CD4-positive, alpha-beta T cell treated with Interleukin-1 beta for 1 hour (primary cell): Measurements from ENCODE around the gene WIPF3.
A peak's percentile ranks its signal among the peaks of the same experiment; 100 is the strongest.
"Not testable (repeated sequence)": the region's sequence is repeated elsewhere in the genome, so short reads cannot be mapped to it uniquely, and the experiment has no call there.

Experiments used
- DNase-seq, 2 donors: peaks; one replicate each; pipeline ENCODE4 v3.0.0-alpha.2; 2020 to 2022

The WIPF3 gene

DNA sequence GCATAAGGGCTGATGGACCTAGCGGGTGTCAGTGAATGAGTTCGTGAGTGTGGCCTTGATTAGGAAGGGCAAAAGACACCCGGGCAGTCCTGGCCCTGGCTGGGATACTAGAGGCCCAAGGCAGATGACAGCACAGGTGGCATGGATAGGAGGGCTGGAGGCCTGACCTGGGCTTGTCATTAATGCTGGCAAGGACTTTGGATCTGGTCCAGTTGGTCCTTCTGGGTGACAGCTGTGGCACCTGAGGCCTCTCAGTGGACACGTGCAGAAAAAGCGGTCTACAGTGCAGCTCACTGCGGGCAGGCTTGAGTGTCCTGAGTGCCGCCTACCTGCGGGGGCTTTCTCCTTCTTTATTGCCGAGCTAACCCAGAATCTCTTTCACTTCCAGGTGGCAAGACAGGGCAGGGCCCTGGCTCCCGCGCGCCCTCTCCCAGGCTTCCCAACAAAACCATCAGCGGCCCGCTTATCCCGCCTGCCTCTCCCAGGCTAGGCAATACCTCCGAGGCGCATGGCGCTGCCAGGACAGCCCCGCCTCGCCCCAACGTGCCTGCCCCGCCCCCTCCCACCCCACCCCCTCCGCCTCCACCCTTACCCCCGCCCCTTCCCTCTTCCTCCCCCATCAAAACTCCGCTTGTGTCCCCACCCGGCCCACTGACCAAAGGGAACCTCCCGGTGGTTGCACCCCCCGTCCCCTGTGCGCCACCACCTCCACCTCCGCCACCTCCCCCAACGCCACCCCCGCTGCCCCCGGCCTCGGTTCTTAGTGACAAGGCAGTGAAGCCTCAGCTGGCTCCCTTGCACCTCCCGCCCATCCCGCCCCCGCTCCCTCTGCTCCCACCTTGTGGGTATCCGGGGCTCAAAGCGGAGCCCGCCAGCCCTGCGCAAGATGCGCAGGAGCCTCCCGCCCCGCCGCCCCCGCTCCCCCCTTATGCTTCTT is 77.4 kb downstream of the WIPF3 start:
- DNase-seq: no peak

DNA sequence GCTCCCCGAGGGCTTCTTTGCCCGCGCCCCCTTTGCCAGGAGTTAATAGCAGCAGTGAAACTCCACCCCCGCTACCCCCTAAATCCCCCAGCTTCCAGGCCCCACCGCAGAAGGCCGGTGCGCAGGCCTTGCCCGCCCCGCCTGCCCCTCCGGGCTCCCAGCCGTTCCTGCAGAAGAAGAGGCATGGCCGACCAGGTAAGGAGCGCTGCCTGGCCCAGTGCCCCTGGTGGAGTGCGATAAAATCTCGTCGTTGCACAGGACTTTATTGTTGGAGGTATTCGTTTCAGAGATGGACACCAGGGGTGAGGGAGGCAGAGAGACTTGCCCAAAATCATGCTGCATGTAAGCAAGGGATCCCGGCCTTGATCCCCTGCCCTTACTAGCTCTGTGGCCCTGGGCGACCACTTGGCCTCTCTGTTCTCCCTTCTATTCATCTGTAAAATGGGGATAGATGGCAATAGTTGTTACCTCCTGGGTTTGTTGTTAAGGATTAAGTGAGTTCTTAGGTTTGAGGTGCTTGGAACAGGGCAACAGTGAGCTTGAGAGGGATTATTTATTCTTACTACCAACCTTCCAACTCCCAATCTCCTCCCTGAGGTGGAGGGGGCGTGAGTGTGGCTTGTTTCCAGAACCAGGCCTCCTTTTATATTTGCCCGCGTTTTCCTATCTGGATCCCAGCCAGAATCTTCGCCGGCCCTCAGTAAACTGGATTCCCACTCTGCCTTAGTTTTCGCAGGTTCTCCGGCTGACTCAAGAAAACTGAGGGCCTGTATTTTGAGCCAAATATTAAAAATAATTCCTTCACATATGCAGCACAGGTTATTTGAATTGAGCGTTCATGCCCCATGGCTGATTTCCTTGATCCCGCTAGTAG is 78.3 kb downstream of the WIPF3 start:
- peak in 1 of 2 donors; percentile 6 for DNase-seq

DNA sequence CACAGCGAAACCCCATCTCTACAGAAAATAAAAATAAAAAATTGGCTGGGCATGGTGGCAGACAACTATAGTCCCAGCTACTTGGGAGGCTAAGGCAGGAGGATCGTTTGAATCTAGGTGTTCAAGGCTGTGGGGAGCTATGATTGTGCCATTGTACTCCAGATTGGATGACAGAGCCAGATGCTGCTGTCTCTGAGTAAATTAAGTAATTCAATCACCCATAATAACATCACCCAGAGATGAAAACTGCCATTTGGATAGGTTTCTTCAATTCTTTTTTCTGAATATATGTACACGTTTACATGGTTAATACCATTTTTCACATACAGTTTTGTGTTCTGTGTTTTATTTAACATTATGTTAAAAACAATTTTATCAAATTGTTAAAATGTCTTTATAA is 79.3 kb downstream of the WIPF3 start:
- DNase-seq: no peak

DNA sequence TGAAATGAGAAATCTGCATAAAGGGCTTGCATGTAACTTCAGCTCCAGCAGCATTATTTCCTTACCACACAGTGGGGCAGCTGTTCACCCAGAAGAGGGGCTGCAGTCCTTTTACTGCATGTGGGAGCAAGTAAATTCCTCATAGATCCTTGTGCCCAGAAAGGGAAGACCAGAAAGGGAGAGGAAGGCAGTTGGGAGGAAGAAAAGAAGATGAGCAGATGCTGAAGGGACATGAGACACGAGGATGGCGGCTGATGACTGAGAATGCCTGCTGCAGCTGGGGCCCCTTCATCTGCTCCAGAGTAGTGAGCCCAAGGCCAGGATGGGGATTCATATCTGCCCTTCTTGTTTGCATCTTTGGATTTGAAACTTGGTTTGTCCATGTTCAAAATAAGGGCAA is 80.5 kb downstream of the WIPF3 start:
- no peak for DNase-seq

DNA sequence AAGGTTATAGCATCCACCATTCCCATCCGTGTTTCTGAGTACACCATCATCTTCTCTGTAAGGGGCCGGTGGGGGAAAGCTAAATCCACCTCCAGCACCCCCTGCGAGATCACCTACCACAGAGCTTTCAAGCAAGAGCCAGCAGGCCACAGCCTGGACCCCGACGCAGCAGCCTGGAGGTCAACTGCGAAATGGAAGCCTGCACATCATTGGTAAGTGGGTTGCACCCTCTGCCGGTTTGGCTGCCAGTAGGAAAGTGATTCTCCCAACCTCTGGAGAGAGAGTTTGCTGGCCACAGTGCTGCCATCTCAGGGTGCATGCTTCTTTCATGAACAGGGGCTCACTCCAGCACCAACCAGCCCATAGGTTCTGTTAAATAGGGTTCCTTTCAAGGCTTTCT is 81.7 kb downstream of the WIPF3 start:
- no peak for DNase-seq

DNA sequence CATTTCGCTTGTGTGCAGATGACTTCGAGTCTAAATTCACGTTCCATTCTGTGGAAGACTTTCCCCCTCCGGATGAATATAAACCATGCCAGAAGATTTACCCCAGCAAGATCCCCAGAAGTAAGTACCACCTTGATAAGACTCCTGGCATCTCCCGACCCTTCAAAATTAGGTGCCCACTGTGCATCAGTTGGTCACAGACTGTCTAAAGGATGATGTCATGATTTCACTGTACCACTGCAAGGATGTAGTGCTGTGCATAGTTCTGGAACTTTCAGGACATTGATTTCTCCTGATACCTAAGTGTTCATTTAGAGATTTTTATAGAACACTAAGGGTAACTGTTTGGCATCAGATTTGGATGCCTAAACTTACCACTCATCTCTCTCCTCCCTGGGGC is 83.0 kb downstream of the WIPF3 start:
- no peak for DNase-seq

DNA sequence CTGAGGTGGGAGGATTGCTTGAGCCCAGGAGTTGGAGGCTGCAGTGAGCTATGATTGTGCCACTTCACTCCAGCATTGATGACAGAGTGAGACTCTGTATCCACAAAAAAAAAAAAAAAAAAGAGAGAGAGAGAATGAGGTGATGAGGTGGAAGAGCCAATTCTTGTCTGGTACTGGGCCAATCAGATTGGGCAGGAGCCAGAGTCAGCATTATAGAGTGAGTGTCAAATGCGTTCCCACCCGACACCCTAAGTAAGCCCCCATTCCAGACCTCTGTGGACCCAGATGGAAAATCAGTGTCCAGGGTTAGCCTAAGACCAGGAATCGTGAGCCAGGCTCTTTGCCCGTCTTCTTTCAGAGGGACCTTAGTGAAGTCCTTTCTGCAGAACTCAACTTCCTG is 83.9 kb downstream of the WIPF3 start:
- DNase-seq: no peak

DNA sequence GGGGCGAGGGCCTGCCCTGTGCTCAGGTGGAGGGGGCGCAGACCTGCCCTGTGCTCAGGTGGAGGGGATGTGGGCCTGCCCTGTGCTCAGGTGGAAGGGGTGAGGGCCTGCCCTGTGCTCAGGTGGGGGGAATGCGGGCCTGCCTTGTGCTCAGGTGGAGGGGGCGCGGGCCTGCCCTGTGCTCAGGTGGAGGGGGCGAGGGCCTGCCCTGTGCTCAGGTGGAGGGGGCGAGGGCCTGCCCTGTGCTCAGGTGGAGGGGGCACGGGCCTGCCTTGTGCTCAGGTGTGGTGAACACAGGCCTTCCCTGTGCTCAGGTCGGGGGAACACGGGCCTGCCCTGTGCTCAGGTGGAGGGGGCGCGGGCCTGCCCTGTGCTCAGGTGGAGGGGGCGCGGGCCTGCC is 84.5 kb downstream of the WIPF3 start:
- not testable (repeated sequence) for DNase-seq

DNA sequence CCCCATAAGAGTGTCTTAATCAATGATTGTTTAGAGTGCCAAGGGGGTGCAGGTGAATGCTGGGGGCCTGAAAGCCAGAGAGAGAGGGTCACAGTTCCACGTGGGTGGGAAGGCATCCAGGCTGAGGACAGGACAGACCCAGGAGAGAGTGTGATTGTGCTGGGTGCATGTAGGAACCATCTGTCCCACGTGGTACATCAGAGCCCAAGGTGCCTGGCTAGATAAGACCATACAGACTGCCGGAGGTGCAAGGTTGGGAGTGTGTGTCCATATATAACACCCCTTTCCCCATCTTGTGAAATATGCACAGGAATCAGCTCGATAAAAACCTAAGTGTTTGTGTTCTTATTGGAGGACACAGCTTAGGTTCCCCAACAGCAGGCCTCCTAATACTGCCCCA is 85.5 kb downstream of the WIPF3 start:
- no peak for DNase-seq

DNA sequence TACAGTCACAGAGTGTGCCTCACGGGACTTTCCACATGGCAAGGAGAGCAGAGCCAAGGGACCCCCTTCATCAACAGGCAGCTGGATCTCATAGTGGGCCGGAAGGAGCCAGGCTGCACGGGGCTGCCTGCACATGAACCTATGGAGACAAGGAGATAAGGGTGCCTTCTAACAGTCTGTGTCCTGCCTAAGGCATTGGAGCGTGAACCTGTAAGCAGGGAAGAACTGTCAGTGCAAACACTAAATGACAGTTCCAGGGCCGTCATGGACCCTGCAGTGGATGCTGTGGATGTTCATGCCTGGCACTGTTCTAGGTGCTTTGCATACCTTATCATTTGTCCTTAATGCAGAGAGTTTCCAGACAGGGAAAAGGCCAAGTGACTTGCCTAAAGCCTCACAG is 85.9 kb downstream of the WIPF3 start:
- DNase-seq: no peak

DNA sequence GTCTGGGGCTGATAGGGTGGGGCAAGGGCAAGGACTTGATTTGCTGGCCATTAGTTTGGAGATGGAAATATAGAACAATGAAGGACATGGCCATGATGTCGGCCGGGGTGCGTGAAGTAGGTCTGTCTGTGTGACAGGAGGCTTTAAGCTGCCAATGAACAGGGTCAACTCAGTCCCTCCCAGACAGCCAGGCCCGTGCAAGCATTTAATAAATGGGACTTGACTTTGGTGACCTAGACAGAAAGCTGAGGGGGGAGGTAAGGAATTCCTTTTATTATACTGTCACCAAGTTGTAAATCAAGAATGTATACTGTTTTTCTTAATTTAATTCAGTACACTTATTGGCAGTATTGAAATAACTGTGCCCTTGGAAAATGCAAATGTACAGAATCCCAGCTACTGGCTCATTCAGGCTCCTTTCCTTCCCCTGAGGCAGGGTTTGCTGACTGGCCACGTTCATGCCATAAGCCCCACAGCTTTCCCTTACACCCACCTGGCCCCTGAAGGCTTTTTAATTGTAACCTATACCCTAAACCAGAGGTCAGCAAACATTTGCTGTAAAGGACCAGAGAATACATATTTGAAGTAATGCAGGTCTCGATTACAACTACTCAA is 87.2 kb downstream of the WIPF3 start:
- no peak for DNase-seq

DNA sequence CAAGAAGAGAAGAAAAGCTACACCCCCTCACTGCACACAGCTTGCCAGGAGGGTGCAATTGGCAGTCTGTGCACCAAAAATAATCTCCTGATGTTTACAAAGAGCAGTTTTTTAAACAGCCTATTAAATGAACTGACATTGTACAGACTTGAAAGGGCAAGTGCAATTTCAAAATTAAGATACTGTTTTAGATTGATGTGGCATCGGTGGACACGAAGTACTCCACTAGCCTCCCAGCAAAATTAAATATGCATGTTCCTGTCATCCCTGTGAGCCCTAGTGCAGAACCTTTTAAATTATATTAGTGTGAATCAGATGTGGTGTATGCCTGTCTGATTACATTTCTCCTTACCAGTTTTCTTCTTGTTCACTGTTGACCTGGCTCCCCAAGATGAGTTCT is 87.9 kb downstream of the WIPF3 start:
- DNase-seq: no peak

DNA sequence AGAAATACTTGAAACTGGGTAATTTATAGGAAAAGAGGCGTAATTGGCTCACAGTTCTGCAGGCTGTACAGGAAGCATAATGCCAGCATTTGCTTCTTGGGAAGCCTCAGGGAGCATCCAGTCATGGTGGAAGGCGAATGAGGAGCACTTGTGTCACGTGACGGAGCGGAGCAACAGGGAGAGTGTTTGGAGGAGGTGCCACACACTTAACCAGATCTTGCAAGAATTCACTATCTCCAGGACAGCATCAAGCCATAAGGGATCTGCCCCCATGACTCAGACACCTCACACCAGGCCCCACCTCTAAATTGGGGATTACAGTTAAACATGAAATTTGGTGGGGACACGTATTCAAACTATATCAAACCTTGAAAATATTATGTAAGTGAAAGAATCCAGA is 89.3 kb downstream of the WIPF3 start:
- DNase-seq: no peak

DNA sequence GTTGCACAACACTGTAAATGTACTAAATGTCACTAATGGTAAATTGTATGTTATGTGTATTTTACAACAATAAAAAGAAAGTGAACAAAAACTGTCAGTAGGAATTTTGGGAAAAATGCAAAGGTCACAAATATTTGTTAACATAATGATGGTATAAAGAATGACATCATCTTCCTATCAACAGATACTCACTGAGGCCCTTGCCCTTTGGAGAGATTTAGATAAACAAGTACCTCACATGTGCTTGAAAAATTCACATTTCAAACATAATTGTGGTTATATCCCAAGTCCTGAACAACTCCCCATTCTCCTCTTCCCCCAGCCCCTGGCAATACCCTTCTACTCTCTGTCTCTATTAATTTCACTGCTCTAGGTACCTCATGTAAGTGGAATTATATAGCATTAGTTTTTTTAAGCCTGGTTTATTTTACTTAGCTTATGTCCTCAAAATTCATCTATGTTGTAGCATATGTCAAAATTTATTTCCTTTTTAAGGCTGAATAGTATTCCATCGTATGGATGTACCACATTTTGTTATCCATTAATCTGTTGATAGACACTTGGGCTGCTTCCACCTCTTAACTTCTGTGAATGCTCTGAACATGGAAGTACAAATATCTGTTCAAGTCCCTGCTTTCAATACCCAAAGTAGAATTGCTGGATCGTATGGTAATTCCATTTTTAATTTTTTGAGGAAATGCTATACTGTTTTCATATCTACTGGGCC is 90.5 kb downstream of the WIPF3 start:
- no peak for DNase-seq

DNA sequence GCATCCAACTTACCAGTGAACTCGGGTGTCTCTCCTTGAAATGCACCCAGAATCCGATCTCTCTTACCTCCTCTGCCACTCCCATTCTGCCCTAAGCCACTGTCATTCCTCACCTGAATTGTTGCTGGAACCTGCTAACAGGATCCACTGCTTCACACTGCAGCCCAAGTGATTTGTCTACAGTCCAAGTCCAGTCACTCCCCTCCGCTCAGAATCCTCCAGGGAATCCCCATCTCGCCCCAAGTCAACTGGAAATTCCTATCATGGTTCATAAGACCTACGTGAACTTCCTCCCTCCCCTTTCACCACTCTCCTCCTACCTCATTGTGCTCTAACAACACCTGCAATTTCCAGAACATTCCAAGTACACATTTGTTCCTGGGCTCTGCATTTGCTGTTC is 92.0 kb downstream of the WIPF3 start:
- DNase-seq: no peak

DNA sequence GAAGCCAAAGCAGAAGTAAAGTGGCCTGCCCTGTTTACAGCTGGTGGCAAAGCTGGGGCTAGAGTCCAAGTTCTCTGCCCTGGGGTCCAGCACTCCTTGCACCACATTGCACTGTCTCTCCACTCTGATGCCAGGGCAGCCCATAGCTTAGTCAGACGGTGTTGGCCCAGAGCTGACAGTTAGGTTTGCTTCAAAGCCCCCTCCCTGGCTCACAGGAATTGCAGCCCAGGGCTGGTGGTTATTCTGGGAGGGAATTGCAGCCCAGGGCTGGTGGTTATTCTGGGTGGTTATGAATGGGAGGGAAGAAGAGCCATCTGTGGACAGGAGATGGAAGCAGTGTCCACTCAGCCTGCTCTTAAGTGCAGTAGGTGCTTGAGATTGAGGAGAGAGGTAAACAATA is 94.4 kb downstream of the WIPF3 start:
- no peak for DNase-seq

DNA sequence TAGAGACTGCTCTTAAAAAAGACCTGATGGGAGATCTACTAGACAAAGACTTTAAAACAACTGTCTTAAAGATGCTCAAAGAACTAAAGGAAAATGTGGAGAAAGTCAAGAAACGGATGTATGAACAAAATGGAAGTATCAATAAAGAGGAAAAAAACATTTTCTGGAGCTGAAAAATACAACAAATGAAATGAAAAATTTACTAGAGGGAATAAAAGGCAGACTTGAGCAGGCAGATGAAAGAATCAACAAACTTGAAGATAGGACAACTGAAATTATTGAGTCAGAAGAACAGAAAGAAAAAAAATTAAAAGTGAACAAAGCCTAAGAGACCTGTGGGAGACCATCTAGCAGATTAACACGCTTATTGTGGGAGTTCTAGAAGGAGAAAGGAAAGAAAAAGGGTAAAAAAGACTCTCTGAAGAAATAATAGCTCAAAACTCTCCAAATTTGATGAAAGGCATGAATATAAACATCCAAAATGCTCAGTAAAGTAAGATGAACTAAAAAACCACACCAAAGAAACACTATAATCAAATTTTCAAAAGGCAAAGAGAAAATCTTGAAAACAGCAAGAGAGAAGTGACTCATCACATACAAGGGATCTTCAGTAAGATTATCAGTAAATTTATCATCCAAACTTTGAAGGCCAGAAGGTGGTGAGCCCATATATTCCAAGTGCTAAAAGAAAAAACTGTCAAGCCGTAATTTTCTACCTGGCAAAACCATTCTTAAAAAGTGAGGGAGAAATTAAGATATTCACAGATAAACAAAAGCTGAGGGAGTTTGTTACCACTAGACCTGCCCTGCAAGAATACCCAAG is 100.1 kb downstream of the WIPF3 start:
- no peak for DNase-seq

DNA sequence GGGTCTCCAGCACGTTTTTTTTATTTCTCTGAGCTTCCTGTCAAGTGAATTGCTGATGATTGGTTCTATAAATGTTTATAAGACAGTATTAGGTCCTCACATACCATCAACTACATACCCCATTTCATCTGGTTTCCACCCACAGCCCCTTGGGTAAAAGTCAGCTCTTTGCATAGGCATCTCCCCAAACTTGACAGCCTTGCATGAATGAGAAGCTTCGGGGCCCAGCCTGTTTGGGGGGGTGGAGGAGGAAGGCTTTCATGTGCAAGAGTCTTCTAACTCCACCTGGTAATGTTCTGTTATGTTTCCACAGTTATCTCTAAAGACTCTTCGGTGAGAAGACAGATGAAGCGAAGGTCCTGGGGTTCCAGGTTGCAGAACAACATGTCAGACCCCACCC is 107.9 kb downstream of the WIPF3 start:
- no peak for DNase-seq

DNA sequence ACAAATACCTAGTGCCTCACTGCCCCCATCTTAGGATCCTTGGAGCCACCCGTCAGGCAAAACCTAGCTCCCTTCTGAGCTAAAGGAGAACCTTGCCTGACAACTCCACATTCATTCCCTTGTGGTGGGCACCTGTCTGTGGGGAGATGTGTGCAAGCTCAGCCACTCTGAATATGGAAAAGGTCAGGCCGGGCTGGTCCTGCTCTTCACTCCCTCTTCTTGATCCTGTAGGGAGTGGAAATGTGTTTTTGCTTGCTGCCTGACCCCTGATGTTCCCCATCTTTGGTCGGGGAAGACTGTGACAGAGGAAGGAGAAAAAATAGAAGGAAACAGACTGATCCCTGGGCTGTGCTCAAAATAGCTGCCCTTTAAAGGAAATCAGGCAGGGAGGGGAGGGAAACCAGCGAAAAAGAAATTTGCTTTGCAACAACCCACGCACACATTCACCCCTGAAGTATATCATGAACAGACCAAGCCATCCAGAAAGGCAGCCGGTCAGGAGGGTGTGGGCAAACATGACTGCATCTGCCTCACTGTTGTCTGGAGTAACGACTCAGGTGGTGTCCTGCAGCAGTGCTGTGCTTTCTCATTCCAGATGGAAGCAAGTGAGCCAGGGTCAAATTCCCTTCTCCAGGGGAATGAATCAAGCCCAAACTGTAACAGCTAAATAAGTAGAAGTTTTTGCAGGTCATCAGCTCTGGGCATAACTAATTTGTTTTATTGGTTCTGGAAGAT is 109.3 kb downstream of the WIPF3 start:
- no peak for DNase-seq

DNA sequence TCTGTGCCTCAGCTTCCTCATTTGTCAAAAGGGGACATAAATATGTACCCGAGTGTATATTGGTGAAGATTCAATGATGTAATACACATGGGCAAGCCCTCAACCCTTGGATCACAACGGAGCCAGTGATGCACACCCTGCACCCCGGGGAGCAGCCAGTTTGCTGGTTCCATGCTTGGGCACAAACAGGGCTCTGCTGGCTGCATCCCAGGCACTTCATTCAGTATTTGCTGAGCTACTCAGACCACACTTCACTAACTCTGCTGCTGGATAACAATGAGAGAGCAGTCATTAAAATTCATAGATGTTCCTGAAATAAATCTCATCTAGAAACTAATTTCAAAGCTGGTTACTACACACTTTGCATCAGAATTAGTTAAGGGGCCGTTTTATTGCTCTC is 111.3 kb downstream of the WIPF3 start:
- no peak for DNase-seq

DNA sequence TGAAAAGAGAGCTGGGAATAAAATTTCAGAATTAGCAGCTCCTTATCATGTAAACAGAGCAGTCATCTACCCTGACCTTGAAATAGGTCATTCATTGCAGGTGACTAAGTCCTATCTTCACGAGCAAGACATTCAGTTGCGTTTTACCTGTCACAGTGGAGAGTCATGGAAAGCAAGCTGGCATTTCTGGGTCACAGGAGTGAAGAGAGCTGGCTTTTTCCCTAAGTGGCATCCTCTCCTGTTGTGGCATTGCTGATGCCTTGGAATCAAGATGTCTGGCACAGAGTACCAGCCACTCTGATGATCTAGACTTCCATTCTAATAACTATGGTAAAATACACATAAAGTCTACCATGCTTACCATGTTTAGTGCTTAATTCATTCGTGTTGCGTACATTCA is 112.5 kb downstream of the WIPF3 start:
- no peak for DNase-seq
